ENCODE measurements around the gene DYNLT2.
A peak's percentile ranks its signal among the peaks of the same experiment; 100 is the strongest.
"Not testable (repeated sequence)": the region's sequence is repeated elsewhere in the genome, so short reads cannot be mapped to it uniquely, and the experiment has no call there.

The DYNLT2 gene

GRCh38 chr6:169774347-169774746, 23.0 kb upstream of the DYNLT2 start:
- Histone ChIP-seq H2BK15ac (ENCODE audit: low read length) (no peak overlapping the region), H3K9ac (ENCODE audit: low read depth, low read length, poor library complexity) (no peak overlapping the region), H4K8ac (ENCODE audit: low read depth, low read length) (no peak overlapping the region), H3K4me2 (ENCODE audit: insufficient read depth, low read length, poor library complexity, severe bottlenecking) (no peak overlapping the region), H2BK5ac (ENCODE audit: low read length) (no peak overlapping the region), H4K91ac (ENCODE audit: low read depth, low read length, poor library complexity) (no peak overlapping the region), H3K4me3 (ENCODE audit: low read length in 2 of 2) (no peak overlapping the region), H3K27me3 (ENCODE audit: control insufficient read depth in 3 of 3, insufficient read depth in 3 of 3, low read depth in 1 of 3, low read length in 3 of 3) (no peaks in the 10 kb centered on the region), H3K23ac (ENCODE audit: low read depth, low read length, poor library complexity) (no peak overlapping the region), H3K4me1 (ENCODE audit: control insufficient read depth in 2 of 2, insufficient read depth in 1 of 2, low read depth in 1 of 2, low read length in 2 of 2) (no peaks in the 10 kb centered on the region), H2BK120ac (ENCODE audit: low read depth, low read length) (no peak overlapping the region), H3K14ac (ENCODE audit: low read length) (no peak overlapping the region), H3K4ac (ENCODE audit: low read length) (no peak overlapping the region), H3K27ac (replicated peaks; ENCODE audit: low read length) (no peak overlapping the region), H3K18ac (ENCODE audit: low read length) (no peak overlapping the region), H2AK5ac (ENCODE audit: low read depth, low read length) (no peak overlapping the region), H3K79me1 (ENCODE audit: low read depth, low read length) (peaks cover 4% of the 10 kb centered on the region), H2AFZ (ENCODE audit: low read length) (no peak overlapping the region), H3K9me3 (replicated peaks in 1 of 2; ENCODE audit: control insufficient read depth in 2 of 2, insufficient read depth in 1 of 2, low read depth in 1 of 2, low read length in 2 of 2) (no peaks in the 10 kb centered on the region), H2BK12ac (ENCODE audit: low read length) (no peak overlapping the region), H3K36me3 (replicated peaks in 1 of 2; ENCODE audit: control insufficient read depth in 2 of 2, insufficient read depth in 2 of 2, low read length in 2 of 2) (peaks cover 4 to 67% of the 10 kb centered on the region in 2 donors)
- DNase-seq (ENCODE audit: low spot score) = no peak
- WGBS, 2 donors (ENCODE audit: extremely low coverage in 2 of 2, insufficient read length in 2 of 2, insufficient replicate concordance in 1 of 2) = no CpG with 5 or more reads among the region's 9 CpGs

- no peak overlapping the region for H2AK5ac ChIP-seq (ENCODE audit: low read depth, low read length)
- H3K79me1 ChIP-seq (ENCODE audit: low read depth, low read length) = no peaks in the 10 kb centered on the region
- no peak overlapping the region for H2BK12ac ChIP-seq (ENCODE audit: low read length)
- H3K4me3 ChIP-seq (ENCODE audit: low read length in 2 of 2) = peak overlapping the region in 1 of 2 donors; percentile 64
- no peak for DNase-seq (ENCODE audit: low spot score)
- H2BK120ac ChIP-seq (ENCODE audit: low read depth, low read length) = no peak overlapping the region
- no peak overlapping the region for H3K18ac ChIP-seq (ENCODE audit: low read length)
- H3K23ac ChIP-seq (ENCODE audit: low read depth, low read length, poor library complexity) = no peak overlapping the region
- H4K91ac ChIP-seq (ENCODE audit: low read depth, low read length, poor library complexity) = no peak overlapping the region
- WGBS, 2 donors (ENCODE audit: extremely low coverage in 2 of 2, insufficient read length in 2 of 2, insufficient replicate concordance in 1 of 2) = no CpG with 5 or more reads among the region's 13 CpGs
- no peaks in the 10 kb centered on the region for H3K4me1 ChIP-seq (ENCODE audit: control insufficient read depth in 2 of 2, insufficient read depth in 1 of 2, low read depth in 1 of 2, low read length in 2 of 2)
- no peaks in the 10 kb centered on the region for H3K27me3 ChIP-seq (ENCODE audit: control insufficient read depth in 3 of 3, insufficient read depth in 3 of 3, low read depth in 1 of 3, low read length in 3 of 3)
- no peak overlapping the region for H3K27ac ChIP-seq (replicated peaks; ENCODE audit: low read length)
- H3K4me2 ChIP-seq (ENCODE audit: insufficient read depth, low read length, poor library complexity, severe bottlenecking) = no peak overlapping the region
- H2AFZ ChIP-seq (ENCODE audit: low read length) = no peak overlapping the region
- H3K9ac ChIP-seq (ENCODE audit: low read depth, low read length, poor library complexity) = no peak overlapping the region
- H3K36me3 ChIP-seq (replicated peaks in 1 of 2; ENCODE audit: control insufficient read depth in 2 of 2, insufficient read depth in 2 of 2, low read length in 2 of 2) = peaks cover 11 to 83% of the 10 kb centered on the region in 2 donors
- H3K14ac ChIP-seq (ENCODE audit: low read length) = no peak overlapping the region
- no peak overlapping the region for H3K4ac ChIP-seq (ENCODE audit: low read length)
- H3K9me3 ChIP-seq (replicated peaks in 1 of 2; ENCODE audit: control insufficient read depth in 2 of 2, insufficient read depth in 1 of 2, low read depth in 1 of 2, low read length in 2 of 2) = no peaks in the 10 kb centered on the region
- peak overlapping the region; percentile 70 for H4K8ac ChIP-seq (ENCODE audit: low read depth, low read length)
- no peak overlapping the region for H2BK15ac ChIP-seq (ENCODE audit: low read length)
- no peak overlapping the region for H2BK5ac ChIP-seq (ENCODE audit: low read length)
Observed at GRCh38 chr6:169766921-169767736, 15.8 kb upstream of the DYNLT2 start.

- Histone ChIP-seq H4K8ac (ENCODE audit: low read depth, low read length) (no peak overlapping the region), H3K14ac (ENCODE audit: low read length) (no peak overlapping the region), H3K9me3 (replicated peaks in 1 of 2; ENCODE audit: control insufficient read depth in 2 of 2, insufficient read depth in 1 of 2, low read depth in 1 of 2, low read length in 2 of 2) (no peaks in the 10 kb centered on the region), H2BK120ac (ENCODE audit: low read depth, low read length) (no peak overlapping the region), H4K91ac (ENCODE audit: low read depth, low read length, poor library complexity) (no peak overlapping the region), H3K27me3 (ENCODE audit: control insufficient read depth in 3 of 3, insufficient read depth in 3 of 3, low read depth in 1 of 3, low read length in 3 of 3) (no peaks in the 10 kb centered on the region), H3K4me3 (ENCODE audit: low read length in 2 of 2) (no peak overlapping the region), H3K18ac (ENCODE audit: low read length) (no peak overlapping the region), H2AK5ac (ENCODE audit: low read depth, low read length) (no peak overlapping the region), H2BK15ac (ENCODE audit: low read length) (no peak overlapping the region), H3K23ac (ENCODE audit: low read depth, low read length, poor library complexity) (no peak overlapping the region), H3K4me1 (ENCODE audit: control insufficient read depth in 2 of 2, insufficient read depth in 1 of 2, low read depth in 1 of 2, low read length in 2 of 2) (no peaks in the 10 kb centered on the region), H3K9ac (ENCODE audit: low read depth, low read length, poor library complexity) (no peak overlapping the region), H3K4ac (ENCODE audit: low read length) (no peak overlapping the region), H3K4me2 (ENCODE audit: insufficient read depth, low read length, poor library complexity, severe bottlenecking) (no peak overlapping the region), H3K27ac (replicated peaks; ENCODE audit: low read length) (no peak overlapping the region), H2BK12ac (ENCODE audit: low read length) (no peak overlapping the region), H2BK5ac (ENCODE audit: low read length) (no peak overlapping the region), H3K36me3 (replicated peaks in 1 of 2; ENCODE audit: control insufficient read depth in 2 of 2, insufficient read depth in 2 of 2, low read length in 2 of 2) (peaks cover 11 to 84% of the 10 kb centered on the region in 2 donors), H2AFZ (ENCODE audit: low read length) (no peak overlapping the region), H3K79me1 (ENCODE audit: low read depth, low read length) (no peaks in the 10 kb centered on the region)
- WGBS, 2 donors (ENCODE audit: extremely low coverage in 2 of 2, insufficient read length in 2 of 2, insufficient replicate concordance in 1 of 2) = no CpG with 5 or more reads among the region's 5 CpGs
- DNase-seq (ENCODE audit: low spot score) = no peak
Observed at GRCh38 chr6:169766232-169766631, 14.9 kb upstream of the DYNLT2 start.

GRCh38 chr6:169765789-169766188, 14.4 kb upstream of the DYNLT2 start:
- not testable (repeated sequence) for H2BK15ac ChIP-seq (ENCODE audit: low read length); H3K4me3 ChIP-seq (ENCODE audit: low read length in 2 of 2); H3K23ac ChIP-seq (ENCODE audit: low read depth, low read length, poor library complexity); H2BK120ac ChIP-seq (ENCODE audit: low read depth, low read length); H3K4me2 ChIP-seq (ENCODE audit: insufficient read depth, low read length, poor library complexity, severe bottlenecking); H3K27ac ChIP-seq (replicated peaks; ENCODE audit: low read length); H3K79me1 ChIP-seq (ENCODE audit: low read depth, low read length); H2BK5ac ChIP-seq (ENCODE audit: low read length); H3K14ac ChIP-seq (ENCODE audit: low read length); H3K9ac ChIP-seq (ENCODE audit: low read depth, low read length, poor library complexity); H3K4ac ChIP-seq (ENCODE audit: low read length); H3K4me1 ChIP-seq (ENCODE audit: control insufficient read depth in 2 of 2, insufficient read depth in 1 of 2, low read depth in 1 of 2, low read length in 2 of 2); H3K18ac ChIP-seq (ENCODE audit: low read length); H4K8ac ChIP-seq (ENCODE audit: low read depth, low read length); DNase-seq (ENCODE audit: low spot score); H4K91ac ChIP-seq (ENCODE audit: low read depth, low read length, poor library complexity); H2BK12ac ChIP-seq (ENCODE audit: low read length); H3K9me3 ChIP-seq (replicated peaks in 1 of 2; ENCODE audit: control insufficient read depth in 2 of 2, insufficient read depth in 1 of 2, low read depth in 1 of 2, low read length in 2 of 2); H2AFZ ChIP-seq (ENCODE audit: low read length); H3K27me3 ChIP-seq (ENCODE audit: control insufficient read depth in 3 of 3, insufficient read depth in 3 of 3, low read depth in 1 of 3, low read length in 3 of 3); H2AK5ac ChIP-seq (ENCODE audit: low read depth, low read length)
- H3K36me3 ChIP-seq (replicated peaks in 1 of 2; ENCODE audit: control insufficient read depth in 2 of 2, insufficient read depth in 2 of 2, low read length in 2 of 2) = peaks cover 11 to 88% of the 10 kb centered on the region in 2 donors
- WGBS, 2 donors (ENCODE audit: extremely low coverage in 2 of 2, insufficient read length in 2 of 2, insufficient replicate concordance in 1 of 2) = no CpG with 5 or more reads among the region's 10 CpGs

Measured in neuronal stem cell (in vitro differentiated cells).